Psoas muscle (tissue), 8 donors: Measurements from ENCODE around the gene CFDP1. TPM values are rescaled to one million over a fixed set of nuclear protein-coding genes. Genes with fewer than 3 reads are reported as not detected.
A peak's percentile ranks its signal among the peaks of the same experiment; 100 is the strongest.

ENCODE experiments used
- ATAC-seq, 4 donors: fragments of 200-7000 bp; cut with Tn5 transposase; one replicate each; pipeline ENCODE4 v1.9.1; 2020; ENCODE audit warnings: moderate library complexity in 3 of 4, mild to moderate bottlenecking in 2 of 4
- DNase-seq, 2 donors: peaks; one replicate each; pipeline ENCODE4 v3.0.0-alpha.2; 2020
- H3K27ac ChIP-seq: fragments of 200-600 bp; one replicate; pipeline ENCODE4 v1.8.0; 2022
- H3K27me3 ChIP-seq, 3 donors: fragments of 200-600 bp in 1 of 3; one replicate each; pipeline versions ENCODE4 v1.6.1 to v1.8.0; 2013 to 2022; ENCODE audit warnings: low read length in 2 of 3, mild to moderate bottlenecking in 2 of 3, moderate library complexity in 1 of 3; ENCODE audit not compliant: insufficient read depth in 3 of 3
- H3K36me3 ChIP-seq, 2 donors: fragments of 200-600 bp in 1 of 2; one replicate each; pipeline versions ENCODE4 v1.6.1 to v1.8.0; 2013 to 2022; ENCODE audit warnings: low read depth in 1 of 2, mild to moderate bottlenecking in 1 of 2, moderate library complexity in 1 of 2; ENCODE audit not compliant: insufficient read depth in 1 of 2
- H3K4me1 ChIP-seq: fragments of 200-600 bp; one replicate; pipeline ENCODE4 v1.8.0; 2022
- H3K4me3 ChIP-seq: fragments of 200-600 bp; one replicate; pipeline ENCODE4 v1.8.0; 2022; ENCODE audit warnings: mild to moderate bottlenecking
- H3K9me3 ChIP-seq: fragments of 200-600 bp; one replicate; pipeline ENCODE4 v1.8.0; 2022
- WGBS, 3 donors: extraction: QIAGEN DNeasy Blood & Tissue Kit; methylation state at CpG; one replicate each; pipeline versions ENCODE4 v1.1.6 to v1.1.7; 2013; 5-methylcytosine and 5-hydroxymethylcytosine counted together
- intact Hi-C, 2 donors: fragments of 100-400 bp; cut with DNase I; formaldehyde crosslinking; loops; one replicate each; pipeline versions ENCODE4 v1.11.0 to v1.14.2; 2022
- long read RNA-seq, 2 donors: library from polyadenylated mRNA; unstranded; transcript quantifications; one replicate each; pipeline ENCODE4 v2.0.0, GENCODE V29; 2021
- polyA plus RNA-seq, 3 donors: library from polyadenylated mRNA; stranded (reverse); fragments of 200-250 nt; gene quantifications; one replicate each; pipeline ENCODE4 v1.2.3, GENCODE V29; 2013
- total RNA-seq, 4 donors: library from RNA; stranded (reverse); fragmentation: NEBNext Ultra II Directional in 2 of 4; extraction: Animal tissue kit (Norgen Biotek cat#: 25700) in 2 of 4; gene quantifications; one replicate each; pipeline versions ENCODE4 v1.2.1 to v1.2.4, GENCODE V29; 2021 to 2023
- TF ChIP-seq, protein P1 (sequence below): fragments of 200-600 bp; IDR thresholded peaks from one replicate; pipeline ENCODE4 v1.8.0; 2022; ENCODE audit warnings: antibody characterized with exemption
- donor health status: healthy with polysubstance abuse.
- donor health status: DM: no; HTN: no; CAD: no; lungs with moderate emphysema.
- donor health status: Bipolar disorder and iron deficiency.
- donor health status: healthy.
- donor health status: DM: yes; HTN: yes; CAD: no.
- donor health status: DM: no; HTN: no; CAD: no.
- donor health status: DM: no; HTN: no; CAD: no.
- donor health status: DM: yes; HTN: yes; CAD: no.

Gene CFDP1
- total RNA-seq (10 to 100 TPM; 16.6 to 21.9 (median 19.6) TPM), polyA plus RNA-seq (10 to 100 TPM; 37.6 to 78.2 (median 39.2) TPM)
- long read RNA-seq, donor 1, transcript CFDP1-201 (7 exons, 1,275 nt) = major isoform, 18 of 20 reads
- long read RNA-seq, donor 1, partial matches to known transcripts = 0 of 20 reads
- long read RNA-seq, donor 1, other reads (novel, unspliced or antisense) = 2 of 20 reads
- long read RNA-seq, donor 2, transcript CFDP1-201 (7 exons, 1,275 nt) = major isoform, 24 of 32 reads
- long read RNA-seq, donor 2, partial matches to known transcripts = 0 of 32 reads
- long read RNA-seq, donor 2, other reads (novel, unspliced or antisense) = 7 of 32 reads

DNA sequence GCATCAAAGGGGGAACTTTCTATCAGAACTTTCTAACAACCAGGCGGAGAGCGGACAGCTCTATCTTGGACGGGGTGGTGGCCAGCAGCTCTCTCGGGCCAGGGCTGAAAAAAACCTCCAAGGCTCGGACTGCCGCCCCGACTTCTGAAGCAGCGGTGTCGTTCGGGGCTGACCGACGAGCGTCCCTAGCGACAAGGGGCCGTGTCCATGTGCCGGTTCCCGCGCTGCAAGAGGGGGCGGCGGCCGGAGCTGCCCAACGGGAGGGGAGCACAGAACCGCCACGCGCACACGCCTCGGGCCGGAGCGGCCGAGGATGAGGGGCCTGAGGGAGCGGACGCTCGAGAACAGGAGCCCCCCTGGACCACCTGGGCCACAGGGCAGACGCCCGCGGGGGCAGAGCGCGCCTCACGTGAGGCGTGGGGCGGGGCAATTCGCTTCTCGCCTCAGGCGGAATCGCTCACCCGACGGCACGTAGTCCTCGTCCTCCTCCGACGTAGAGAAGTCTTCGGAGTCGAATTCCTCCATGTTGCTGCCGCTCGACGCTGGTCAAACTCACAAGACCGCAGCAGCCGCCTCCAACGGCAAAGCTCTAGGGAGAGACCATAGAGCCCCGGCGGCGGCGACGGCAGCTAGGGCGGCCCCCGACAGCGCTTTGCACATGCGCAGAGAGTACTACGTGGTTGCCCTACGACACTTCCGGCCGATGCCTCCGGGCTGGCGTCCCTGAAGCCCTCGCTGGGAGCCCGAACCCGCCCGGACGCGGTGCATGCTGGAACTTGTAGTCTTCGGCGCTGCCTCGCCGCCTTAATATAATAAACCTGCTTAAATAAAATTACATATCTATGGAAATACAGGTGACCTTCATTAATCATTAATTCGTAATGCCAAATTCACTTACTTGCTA lies at the start of gene CFDP1:
Gene CFDP1, minus strand, starts transcription at position 676 of the 904 bp plus-strand sequence. Its CDS starts 151 bp downstream, at position 525.
- WGBS, 3 donors = 0 to 1% (median 1%) methylated on average over 67 to 85 of the region's 85 CpGs
- H3K9me3 ChIP-seq = no peaks in the 10 kb centered on the region
- H3K36me3 ChIP-seq = no peaks in the 10 kb centered on the region
- ATAC-seq (peak; percentile 98), DNase-seq (peak; percentile 95 to 98)
- TF ChIP-seq, protein P1, sequence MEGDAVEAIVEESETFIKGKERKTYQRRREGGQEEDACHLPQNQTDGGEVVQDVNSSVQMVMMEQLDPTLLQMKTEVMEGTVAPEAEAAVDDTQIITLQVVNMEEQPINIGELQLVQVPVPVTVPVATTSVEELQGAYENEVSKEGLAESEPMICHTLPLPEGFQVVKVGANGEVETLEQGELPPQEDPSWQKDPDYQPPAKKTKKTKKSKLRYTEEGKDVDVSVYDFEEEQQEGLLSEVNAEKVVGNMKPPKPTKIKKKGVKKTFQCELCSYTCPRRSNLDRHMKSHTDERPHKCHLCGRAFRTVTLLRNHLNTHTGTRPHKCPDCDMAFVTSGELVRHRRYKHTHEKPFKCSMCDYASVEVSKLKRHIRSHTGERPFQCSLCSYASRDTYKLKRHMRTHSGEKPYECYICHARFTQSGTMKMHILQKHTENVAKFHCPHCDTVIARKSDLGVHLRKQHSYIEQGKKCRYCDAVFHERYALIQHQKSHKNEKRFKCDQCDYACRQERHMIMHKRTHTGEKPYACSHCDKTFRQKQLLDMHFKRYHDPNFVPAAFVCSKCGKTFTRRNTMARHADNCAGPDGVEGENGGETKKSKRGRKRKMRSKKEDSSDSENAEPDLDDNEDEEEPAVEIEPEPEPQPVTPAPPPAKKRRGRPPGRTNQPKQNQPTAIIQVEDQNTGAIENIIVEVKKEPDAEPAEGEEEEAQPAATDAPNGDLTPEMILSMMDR = no peak
- peak within 1 kb of the TSS; percentile 99 for H3K4me3 ChIP-seq
- H3K27me3 ChIP-seq = no peaks in the 10 kb centered on the region
- peaks cover 2% of the 10 kb centered on the region for H3K4me1 ChIP-seq
- peak within 1 kb of the TSS; percentile 96 for H3K27ac ChIP-seq
- intact Hi-C loops = loop anchor here in 1 of 2 donors (1.0 kb wide), 1 partner anchor 31 kb away; the partner anchor contains the start of gene TMEM170A

DNA sequence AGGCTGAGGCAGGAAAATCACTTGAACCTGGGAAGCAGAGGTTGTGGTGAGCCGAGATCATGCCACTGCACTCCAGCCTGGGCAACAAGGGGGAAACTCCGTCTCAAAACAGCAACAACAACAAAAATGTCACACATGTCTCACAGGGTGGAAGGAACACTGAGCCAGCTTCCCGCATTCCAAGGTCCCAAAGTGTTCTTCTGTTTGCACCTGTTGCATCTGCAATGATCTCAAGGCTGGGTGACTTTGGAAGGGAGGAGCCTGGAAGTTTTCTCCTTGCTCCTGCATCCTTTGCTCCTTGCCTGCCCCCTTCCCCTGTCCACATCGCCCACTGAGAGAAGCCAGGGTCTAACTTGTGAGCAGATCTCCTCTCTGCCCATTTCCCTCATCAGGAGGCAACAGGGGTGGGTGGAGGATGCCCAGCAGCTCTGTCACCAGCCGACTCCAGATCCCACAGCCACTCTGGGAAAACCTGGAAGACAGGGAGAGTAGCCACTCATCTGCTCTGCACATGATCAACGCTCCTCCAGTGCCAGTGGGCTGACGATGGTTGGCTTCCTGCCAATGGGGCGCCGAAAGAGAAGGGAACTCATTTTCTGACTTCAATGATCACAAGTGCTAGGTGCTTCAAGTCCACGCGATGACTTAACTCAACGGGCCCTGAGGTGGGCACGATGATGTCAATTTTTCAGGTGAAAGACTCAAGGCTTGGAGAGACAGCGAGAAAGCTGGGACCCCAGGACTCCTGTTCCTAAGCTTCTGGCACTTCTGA lies 49.3 kb upstream of the CFDP1 start:
- Histone ChIP-seq H3K9me3 (no peaks in the 10 kb centered on the region), H3K27me3 (no peaks in the 10 kb centered on the region), H3K27ac (no peak overlapping the region), H3K36me3 (no peaks in the 10 kb centered on the region), H3K4me3 (no peak overlapping the region), H3K4me1 (peaks cover 4% of the 10 kb centered on the region)
- WGBS, 3 donors = 69 to 80% (median 70%) methylated on average over 14 of the region's 14 CpGs
- peak in 2 of 4 donors; percentile 31 to 38 for ATAC-seq
- intact Hi-C loops = no loop called here
- DNase-seq = no peak
- TF ChIP-seq, protein P1 = no peak

DNA sequence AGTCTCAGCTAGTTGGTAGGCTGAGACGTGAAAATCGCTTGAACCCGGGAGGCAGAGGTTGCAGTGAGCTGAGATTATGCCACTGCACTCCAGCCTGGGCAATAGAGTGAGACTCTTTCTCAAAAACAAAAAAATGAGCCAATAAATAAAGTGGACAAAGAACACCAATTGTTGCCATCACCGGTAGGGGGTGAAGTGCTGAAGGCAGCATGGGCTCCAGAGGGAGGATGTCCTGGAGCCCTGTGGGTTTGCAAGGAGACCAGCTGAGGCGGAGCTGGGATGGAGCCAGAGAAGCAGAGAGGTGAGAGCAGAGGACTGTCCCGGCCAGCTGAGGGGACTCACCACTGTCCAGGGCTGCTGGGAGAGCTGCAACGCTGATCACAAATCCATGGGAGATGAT lies 48.2 kb upstream of the CFDP1 start:
- Histone ChIP-seq H3K27ac (no peak overlapping the region), H3K36me3 (no peaks in the 10 kb centered on the region), H3K4me3 (no peak overlapping the region), H3K27me3 (no peaks in the 10 kb centered on the region), H3K9me3 (no peaks in the 10 kb centered on the region), H3K4me1 (peaks cover 4% of the 10 kb centered on the region)
- intact Hi-C loops = no loop called here
- ATAC-seq (no peak), DNase-seq (no peak)
- TF ChIP-seq, protein P1 = no peak
- WGBS, 3 donors = 81 to 89% (median 81%) methylated on average over 7 of the region's 7 CpGs

DNA sequence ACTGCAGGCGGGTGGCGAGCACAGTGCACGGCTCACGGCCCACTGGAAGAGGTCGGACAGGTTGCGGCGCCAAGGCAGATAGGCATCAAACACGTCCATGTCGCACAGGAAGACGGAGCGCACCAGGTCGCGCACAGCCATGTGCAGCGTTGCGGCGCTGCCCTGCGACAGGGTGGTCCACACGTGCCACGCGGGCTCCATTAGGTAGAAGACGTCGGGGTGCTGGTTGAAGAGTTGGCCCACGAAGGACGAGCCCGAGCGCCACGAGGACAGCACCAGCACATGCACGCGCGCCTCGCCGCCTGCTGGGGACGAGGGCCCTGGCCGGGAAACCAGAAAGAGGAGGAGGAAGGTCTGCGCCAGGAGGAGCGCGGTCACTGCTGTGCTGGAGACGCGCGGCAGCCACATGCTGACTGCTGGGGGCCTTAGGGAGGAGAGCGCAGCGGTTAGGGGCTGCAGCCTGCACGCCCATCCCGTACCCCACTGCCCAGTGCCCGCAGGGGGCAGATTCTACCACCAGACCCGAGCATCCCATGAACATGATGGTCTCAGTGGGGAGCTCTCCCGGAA lies 46.2 kb upstream of the CFDP1 start:
- no peak overlapping the region for H3K4me3 ChIP-seq
- ATAC-seq (no peak), DNase-seq (no peak)
- intact Hi-C loops = no loop called here
- no peaks in the 10 kb centered on the region for H3K36me3 ChIP-seq
- WGBS, 3 donors = 94 to 97% (median 95%) methylated on average over 46 to 47 of the region's 47 CpGs
- no peaks in the 10 kb centered on the region for H3K27me3 ChIP-seq
- TF ChIP-seq, protein P1 = no peak
- peaks cover 4% of the 10 kb centered on the region for H3K4me1 ChIP-seq
- no peak overlapping the region for H3K27ac ChIP-seq
- no peaks in the 10 kb centered on the region for H3K9me3 ChIP-seq
